T-helper 2 cell treated with Interferon-gamma antibody and Interleukin-4, amounts not matched to agents 100 ng/mL and 5 ng/mL, for 36 hours (primary cell): ENCODE measurements around the gene DEUP1. TPM values are rescaled to one million over a fixed set of nuclear protein-coding genes. Genes with fewer than 3 reads are reported as not detected.

Experiments used
- intact Hi-C: fragments of 100-400 bp; cut with micrococcal nuclease; formaldehyde crosslinking; loops from one replicate; pipeline ENCODE4 v1.15.1; 2023
- total RNA-seq: library from RNA; stranded (reverse); gene quantifications from 2 replicates; pipeline ENCODE4 v1.2.3, GENCODE V29; 2022

DEUP1 gene
- total RNA-seq, 1 donor from 2014 or later = not detected

DNA sequence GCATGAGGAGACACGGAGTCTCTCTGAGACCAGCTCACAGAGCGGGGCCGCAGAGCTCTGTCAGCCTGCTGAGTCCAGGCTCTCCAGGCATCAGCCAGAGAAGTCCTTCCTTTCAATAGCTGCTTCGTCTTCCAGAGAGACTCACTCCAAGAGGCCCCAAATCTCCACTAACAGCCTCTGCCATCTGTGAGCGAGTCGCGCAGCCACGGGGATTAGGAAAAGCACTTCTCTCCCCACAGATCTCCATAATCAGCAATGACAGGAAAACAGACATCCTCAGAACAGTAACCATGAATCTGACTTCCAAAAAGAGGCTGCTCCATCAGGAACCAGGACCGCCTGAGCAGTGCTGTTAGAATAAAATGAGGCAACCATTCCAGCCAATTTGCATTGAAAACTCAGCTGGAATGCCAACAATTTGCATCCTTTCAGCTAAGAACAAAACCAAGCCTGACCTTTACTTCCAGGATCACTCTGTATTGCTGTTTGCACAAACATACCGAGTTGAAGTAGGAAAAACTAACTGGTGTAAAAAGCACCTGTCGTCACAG lies 147.2 kb downstream of the DEUP1 start:
- intact Hi-C loops = no loop called here

DNA sequence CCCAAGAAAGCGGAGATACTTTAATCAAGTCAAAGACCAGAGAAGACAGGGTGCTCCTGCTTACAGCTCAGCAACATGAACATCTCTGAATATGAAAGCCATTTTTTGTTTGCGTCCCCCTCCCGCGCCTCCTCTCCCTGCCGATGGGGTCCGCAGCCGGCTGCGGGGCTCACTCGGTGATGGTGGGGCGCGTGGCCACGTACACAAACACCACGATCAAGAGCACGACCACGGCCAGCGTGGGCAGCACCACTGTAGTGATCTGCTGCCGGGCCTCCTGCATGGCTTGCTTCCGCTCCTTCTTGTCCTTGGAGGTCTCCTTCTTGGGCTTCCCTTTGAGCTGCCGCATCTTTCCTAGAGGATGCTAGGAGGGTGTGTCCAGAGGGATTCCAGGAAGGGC lies 148.3 kb downstream of the DEUP1 start:
- intact Hi-C loops = no loop called here

DNA sequence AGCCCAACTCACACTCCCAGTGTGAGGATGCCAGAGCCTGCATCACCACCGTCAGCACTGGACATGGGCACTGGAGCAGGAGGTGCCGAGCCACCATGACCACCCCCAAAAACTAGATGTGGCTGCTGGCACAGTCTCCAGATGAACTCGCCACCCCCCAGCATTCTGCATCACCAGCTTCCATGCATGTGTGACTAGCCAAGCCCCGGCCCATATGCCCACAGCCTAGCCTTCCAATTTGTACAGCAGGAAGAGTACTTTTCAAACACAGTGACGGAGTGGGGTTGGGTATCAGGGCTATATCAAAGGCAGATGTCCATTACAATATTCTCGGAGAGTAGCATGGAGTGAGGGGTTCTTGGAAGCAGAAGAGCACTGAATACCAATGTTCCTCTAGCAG lies 149.7 kb downstream of the DEUP1 start:
- intact Hi-C loops = no loop called here

DNA sequence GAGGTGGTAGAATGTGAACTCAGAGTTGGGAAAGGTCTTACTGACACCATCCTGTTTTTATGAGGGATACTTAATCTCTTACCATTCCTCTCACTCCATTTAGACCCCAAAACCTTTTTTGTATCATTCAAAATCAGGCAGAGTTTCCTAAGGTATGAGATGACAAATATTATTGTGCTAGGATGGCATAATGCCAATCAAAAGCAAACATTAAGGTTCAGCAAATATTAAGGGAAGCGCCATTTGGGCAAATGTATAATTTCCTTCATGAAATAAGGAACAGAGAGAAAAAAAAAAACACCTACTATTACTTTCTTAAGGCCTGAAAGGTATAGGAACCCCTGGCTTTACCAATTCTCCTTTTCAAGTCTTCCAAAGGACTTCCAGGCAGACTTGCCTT lies 150.2 kb downstream of the DEUP1 start:
- intact Hi-C loops = no loop called here

DNA sequence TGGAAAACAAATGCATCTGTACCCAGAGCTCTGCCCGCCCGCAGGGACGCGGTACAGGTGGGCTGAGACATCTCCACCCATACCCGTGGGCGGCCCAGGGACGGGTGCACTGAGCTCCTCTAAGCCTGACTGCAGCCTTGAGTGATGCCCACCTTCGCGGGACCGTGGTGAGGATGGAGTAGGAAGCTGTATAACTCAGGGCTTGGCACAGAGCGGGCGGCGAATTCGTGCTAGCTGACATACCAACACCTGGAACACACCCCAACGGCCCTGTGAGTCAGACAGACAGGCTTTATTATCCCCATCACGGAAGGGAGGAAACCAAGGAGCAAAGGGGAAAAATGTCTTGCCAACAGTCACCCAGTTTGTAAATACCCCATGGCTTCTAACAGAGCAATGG lies 150.7 kb downstream of the DEUP1 start:
- intact Hi-C loops = no loop called here

DNA sequence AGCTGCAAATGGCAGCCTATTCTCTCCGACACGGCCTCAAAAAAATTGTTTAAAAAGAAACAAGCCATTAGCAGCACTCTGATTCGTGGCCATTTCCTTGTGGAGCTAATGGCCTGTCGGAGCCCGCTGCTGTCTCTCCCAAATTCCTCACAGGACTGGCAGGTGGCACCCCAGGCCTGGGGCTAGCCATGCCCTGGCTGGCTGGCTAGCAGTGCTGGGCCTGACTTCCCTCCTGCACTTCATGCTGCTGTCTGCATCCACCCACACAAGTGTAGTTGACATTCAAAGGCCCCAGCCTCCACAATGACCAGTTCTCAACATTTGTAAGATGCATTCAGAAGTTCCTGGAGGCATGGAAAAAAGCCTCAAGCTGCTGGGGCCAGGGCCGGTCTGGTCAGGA lies 151.2 kb downstream of the DEUP1 start:
- intact Hi-C loops = no loop called here

DNA sequence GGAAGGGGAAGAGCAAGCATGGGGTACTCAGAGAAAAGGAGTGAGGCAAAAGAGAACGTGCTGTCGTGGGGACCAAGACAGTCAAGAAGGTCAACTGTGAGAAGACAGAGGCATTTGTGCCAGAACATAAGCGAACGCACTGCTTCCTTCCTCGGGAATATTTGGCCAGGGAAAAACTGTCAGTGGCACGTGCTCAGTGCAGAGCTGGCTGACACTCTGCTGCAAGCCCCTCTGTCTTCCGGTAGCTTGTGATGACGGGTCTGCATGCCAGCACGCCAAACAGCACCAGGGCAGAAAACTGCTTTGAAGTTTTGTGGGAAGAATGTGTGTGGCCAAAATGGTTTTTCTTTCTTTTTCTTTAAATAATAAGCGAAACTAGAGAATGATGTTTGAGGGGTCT lies 152.0 kb downstream of the DEUP1 start:
- intact Hi-C loops = no loop called here

DNA sequence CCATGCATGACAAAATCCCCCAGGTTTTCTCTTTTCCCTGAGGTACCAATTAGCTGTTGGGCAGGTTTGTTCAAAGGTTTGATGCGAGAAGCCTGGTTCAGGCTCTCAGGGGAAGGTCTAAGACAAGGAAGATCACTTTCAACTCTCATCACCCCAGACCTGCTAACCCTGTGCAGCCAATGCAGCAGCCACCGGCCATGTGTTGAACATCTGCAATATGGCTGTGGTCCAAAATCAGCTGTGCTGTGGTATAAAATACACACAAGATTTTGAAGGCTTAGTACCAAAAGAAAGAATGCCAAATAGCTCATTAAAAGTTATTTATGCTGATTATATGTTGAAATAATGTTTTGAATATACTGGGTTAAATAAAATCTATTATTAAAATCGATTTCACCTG lies 154.2 kb downstream of the DEUP1 start:
- intact Hi-C loops = no loop called here

DNA sequence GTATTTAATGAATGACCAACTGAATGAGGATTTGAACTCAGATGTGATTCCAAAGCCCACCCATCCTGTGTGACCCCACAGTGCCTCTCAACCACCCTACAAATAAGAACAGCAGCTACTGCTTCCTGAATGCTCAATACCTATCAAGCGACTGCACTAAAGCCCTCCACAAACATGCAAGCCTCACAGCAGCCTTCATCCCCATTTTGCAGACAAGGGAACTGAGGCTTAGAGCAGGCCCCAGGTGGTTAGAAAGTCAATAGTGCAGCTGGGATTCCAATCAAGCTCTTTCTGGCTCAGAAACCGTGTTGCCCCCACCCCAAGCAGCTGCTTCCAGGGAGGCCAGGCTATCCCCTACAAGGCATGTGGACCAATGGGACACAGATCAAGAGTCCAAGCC lies 155.4 kb downstream of the DEUP1 start:
- intact Hi-C loops = no loop called here

DNA sequence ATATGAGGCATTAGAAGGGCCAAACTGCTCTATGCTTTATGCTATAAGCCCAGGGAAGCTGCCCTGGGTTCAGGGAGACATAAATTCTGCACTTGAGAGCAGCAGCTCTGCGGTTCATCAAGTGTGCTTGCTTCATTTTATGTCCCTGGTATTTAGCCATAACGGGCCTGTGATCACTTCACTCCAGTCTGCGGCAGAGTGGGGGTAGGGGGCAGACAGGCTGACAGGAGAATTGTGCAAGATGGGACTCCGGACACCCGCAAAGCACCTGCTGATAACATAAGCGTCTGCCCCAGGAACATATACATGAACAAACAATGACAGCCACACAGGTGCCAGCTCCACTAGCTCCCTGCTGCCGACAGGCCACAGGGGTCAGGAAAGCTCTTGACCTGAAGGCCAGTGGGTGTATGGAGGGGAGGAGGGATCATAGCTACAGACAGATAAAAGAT lies 156.5 kb downstream of the DEUP1 start:
- intact Hi-C loops = no loop called here

Other genes with a start within 250 kb of the DEUP1 start
- 14.4 and 17.0 TPM in 2 replicates for gene SLC36A4, start 132.8 kb upstream of the DEUP1 start, total RNA-seq
- 51.3 and 52.1 TPM in 2 replicates for gene SMCO4, start 212.6 kb downstream of the DEUP1 start, total RNA-seq